ENCODE measurements around the gene DLG5.

DLG5 gene

GRCh38 chr10:77825965-77826364 lies 100.6 kb downstream of the DLG5 start:
- in situ Hi-C loops (cut with MboI; ENCODE audit: low sequenced_read_pairs, unreplicated experiment): no loop called here

GRCh38 chr10:77824908-77825307 lies 101.6 kb downstream of the DLG5 start:
- no peak for TF ChIP-seq CTCF (IDR thresholded peaks at IDR 0.05; ENCODE audit: borderline replicate concordance, control extremely low read depth, extremely low read depth, insufficient read depth, missing control alignments)

More at GRCh38 chr10:77825965-77826364, 100.6 kb downstream of the DLG5 start:
- DNase-seq (ENCODE audit: low spot score): no peak
- no peak for TF ChIP-seq CTCF (IDR thresholded peaks at IDR 0.05; ENCODE audit: borderline replicate concordance, control extremely low read depth, extremely low read depth, insufficient read depth, missing control alignments)

GRCh38 chr10:77823811-77824542 lies 102.6 kb downstream of the DLG5 start:
- in situ Hi-C loops (cut with MboI; ENCODE audit: low sequenced_read_pairs, unreplicated experiment): no loop called here
- TF ChIP-seq CTCF (IDR thresholded peaks at IDR 0.05; ENCODE audit: borderline replicate concordance, control extremely low read depth, extremely low read depth, insufficient read depth, missing control alignments): no peak
- no peak for DNase-seq (ENCODE audit: low spot score)

More at GRCh38 chr10:77824908-77825307, 101.6 kb downstream of the DLG5 start:
- in situ Hi-C loops (cut with MboI; ENCODE audit: low sequenced_read_pairs, unreplicated experiment): no loop called here
- no peak for DNase-seq (ENCODE audit: low spot score)

- no peak for TF ChIP-seq CTCF (IDR thresholded peaks at IDR 0.05; ENCODE audit: borderline replicate concordance, control extremely low read depth, extremely low read depth, insufficient read depth, missing control alignments)
- DNase-seq (ENCODE audit: low spot score): no peak
- in situ Hi-C loops (cut with MboI; ENCODE audit: low sequenced_read_pairs, unreplicated experiment): no loop called here
Measured at GRCh38 chr10:77821551-77821950, 105.0 kb downstream of the DLG5 start.

- no peak for TF ChIP-seq CTCF (IDR thresholded peaks at IDR 0.05; ENCODE audit: borderline replicate concordance, control extremely low read depth, extremely low read depth, insufficient read depth, missing control alignments)
- in situ Hi-C loops (cut with MboI; ENCODE audit: low sequenced_read_pairs, unreplicated experiment): no loop called here
- DNase-seq (ENCODE audit: low spot score): no peak
Measured at GRCh38 chr10:77821036-77821435, 105.5 kb downstream of the DLG5 start.

GRCh38 chr10:77820349-77820748 lies 106.2 kb downstream of the DLG5 start:
- in situ Hi-C loops (cut with MboI; ENCODE audit: low sequenced_read_pairs, unreplicated experiment): no loop called here
- DNase-seq (ENCODE audit: low spot score): no peak
- no peak for TF ChIP-seq CTCF (IDR thresholded peaks at IDR 0.05; ENCODE audit: borderline replicate concordance, control extremely low read depth, extremely low read depth, insufficient read depth, missing control alignments)
